G401.6 (cell line): ENCODE data around the gene PDE4B.

Experiments
- FAIRE-seq: peaks from 2 replicates; lab custom pipeline; 2012; peaks lifted over from hg19 to GRCh38; lab: Jason Lieb, UNC

PDE4B gene

GRCh38 chr1:66343569-66344325, 551.1 kb downstream of the PDE4B start:
- no peak for FAIRE-seq

GRCh38 chr1:66346057-66346795, 553.5 kb downstream of the PDE4B start:
- FAIRE-seq: no peak

GRCh38 chr1:66346873-66347272, 554.2 kb downstream of the PDE4B start:
- FAIRE-seq: no peak

- FAIRE-seq: no peak
These were observed 556.1 kb downstream of the PDE4B start for GRCh38 chr1:66348776-66349175.

GRCh38 chr1:66349242-66349641, 556.5 kb downstream of the PDE4B start:
- FAIRE-seq: no peak

- no peak for FAIRE-seq
These were observed 557.4 kb downstream of the PDE4B start for GRCh38 chr1:66350001-66350547.

GRCh38 chr1:66351478-66351877, 558.8 kb downstream of the PDE4B start:
- FAIRE-seq: no peak

GRCh38 chr1:66351913-66352312, 559.2 kb downstream of the PDE4B start:
- no peak for FAIRE-seq

- no peak for FAIRE-seq
These were observed 560.1 kb downstream of the PDE4B start for GRCh38 chr1:66352792-66353191.

GRCh38 chr1:66353257-66353656, 560.6 kb downstream of the PDE4B start:
- FAIRE-seq: no peak

GRCh38 chr1:66354311-66355201, 561.9 kb downstream of the PDE4B start:
- no peak for FAIRE-seq

- no peak for FAIRE-seq
These were observed 563.1 kb downstream of the PDE4B start for GRCh38 chr1:66355756-66356155.

GRCh38 chr1:66356605-66357004, 563.9 kb downstream of the PDE4B start:
- FAIRE-seq: no peak

GRCh38 chr1:66357021-66357420, 564.3 kb downstream of the PDE4B start:
- no peak for FAIRE-seq

GRCh38 chr1:66357478-66358197, 564.9 kb downstream of the PDE4B start:
- FAIRE-seq: no peak

- no peak for FAIRE-seq
These were observed 566.6 kb downstream of the PDE4B start for GRCh38 chr1:66359269-66359668.

GRCh38 chr1:66359815-66360214, 567.1 kb downstream of the PDE4B start:
- no peak for FAIRE-seq

- no peak for FAIRE-seq
These were observed 567.6 kb downstream of the PDE4B start for GRCh38 chr1:66360285-66360724.

- FAIRE-seq: no peak
These were observed 572.1 kb downstream of the PDE4B start for GRCh38 chr1:66364578-66365391.

GRCh38 chr1:66365635-66366034, 572.9 kb downstream of the PDE4B start:
- no peak for FAIRE-seq

GRCh38 chr1:66366634-66367033, 573.9 kb downstream of the PDE4B start:
- FAIRE-seq: no peak
